CD4-positive, alpha-beta T cell treated with Interleukin-15 for 1 hour (primary cell): ENCODE results near the gene TOX3.

ENCODE experiments used
- DNase-seq: peaks from one replicate; pipeline ENCODE4 v3.0.0-alpha.2; 2020

The TOX3 gene

GRCh38 chr16:52547004-52547833, at the start of gene TOX3:
TOX3 (minus strand) TSS chr16:52547143; CDS start chr16:52546723, 420 bp downstream.
- DNase-seq: no peak

- DNase-seq: no peak
Measured at GRCh38 chr16:52592778-52593177, 45.8 kb upstream of the TOX3 start.

DNA sequence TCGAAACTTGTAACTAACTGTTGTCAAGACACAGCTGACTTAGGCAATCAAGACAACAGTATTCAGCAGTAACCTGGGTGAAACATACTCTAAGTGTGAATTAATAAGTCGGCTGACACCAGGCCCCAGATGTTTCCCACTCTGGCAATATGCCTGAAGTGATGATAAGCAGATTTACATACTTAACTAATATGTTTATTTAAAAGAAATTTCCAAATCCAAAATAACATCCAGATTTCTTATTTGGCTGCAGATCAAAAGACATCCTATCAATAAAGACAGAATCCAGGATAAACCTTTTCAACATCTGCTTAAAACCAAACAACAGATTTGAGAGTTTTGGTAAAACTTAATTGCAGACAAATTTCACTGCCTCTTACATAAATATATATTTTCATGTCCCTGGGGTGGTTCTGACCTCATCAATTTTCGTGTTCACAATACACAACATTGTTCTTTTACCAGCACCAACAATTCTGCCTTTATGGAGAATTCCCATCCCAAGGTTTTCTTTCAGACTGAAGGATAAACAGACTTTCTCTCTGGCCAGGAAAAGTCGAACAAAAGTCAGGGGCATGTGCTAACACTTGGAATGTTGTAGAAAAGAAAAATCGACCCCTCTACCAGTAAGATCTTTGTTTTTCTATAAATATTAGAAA, 45.1 kb upstream of the TOX3 start:
- no peak for DNase-seq

DNA sequence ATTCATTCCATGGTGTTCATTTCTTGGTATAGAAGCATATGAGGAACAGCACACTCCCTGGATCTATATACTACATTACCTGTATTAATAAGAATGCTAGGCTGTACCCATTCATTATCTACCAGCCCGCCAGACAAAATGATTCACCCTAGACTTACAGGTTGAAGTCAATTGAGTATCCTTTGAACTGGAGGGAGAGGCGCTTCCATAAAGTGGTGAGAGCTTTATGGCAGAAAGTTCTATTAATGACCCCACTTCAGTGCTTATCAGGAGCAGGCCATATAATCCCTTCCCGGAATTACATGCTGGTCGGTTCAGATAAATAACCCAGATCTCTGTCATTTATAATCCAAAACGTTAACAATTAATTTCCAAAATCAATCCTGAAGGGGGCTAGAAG, 44.5 kb upstream of the TOX3 start:
- no peak for DNase-seq

DNA sequence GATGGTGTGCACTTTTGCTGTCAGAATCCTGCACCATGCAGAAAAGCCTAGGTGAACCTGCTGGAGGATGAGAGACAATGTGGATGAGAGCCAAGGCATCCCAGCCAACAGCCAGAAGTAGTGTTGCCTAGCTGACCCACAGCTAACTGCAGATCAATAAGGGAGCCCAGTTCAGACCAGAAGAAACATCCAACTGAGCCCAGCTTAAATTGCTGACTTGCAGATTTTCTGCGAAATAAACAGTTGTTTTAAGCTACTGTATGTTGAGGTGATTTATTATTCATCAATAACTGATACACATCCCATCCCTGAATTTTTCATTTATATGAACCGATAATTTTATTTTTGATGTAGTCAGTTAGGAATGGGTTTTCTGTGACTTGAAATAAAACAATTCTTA, 39.2 kb upstream of the TOX3 start:
- DNase-seq: no peak

- no peak for DNase-seq
Measured at GRCh38 chr16:52584354-52585320, 37.7 kb upstream of the TOX3 start.

GRCh38 chr16:52581530-52581929, 34.6 kb upstream of the TOX3 start:
- no peak for DNase-seq

DNA sequence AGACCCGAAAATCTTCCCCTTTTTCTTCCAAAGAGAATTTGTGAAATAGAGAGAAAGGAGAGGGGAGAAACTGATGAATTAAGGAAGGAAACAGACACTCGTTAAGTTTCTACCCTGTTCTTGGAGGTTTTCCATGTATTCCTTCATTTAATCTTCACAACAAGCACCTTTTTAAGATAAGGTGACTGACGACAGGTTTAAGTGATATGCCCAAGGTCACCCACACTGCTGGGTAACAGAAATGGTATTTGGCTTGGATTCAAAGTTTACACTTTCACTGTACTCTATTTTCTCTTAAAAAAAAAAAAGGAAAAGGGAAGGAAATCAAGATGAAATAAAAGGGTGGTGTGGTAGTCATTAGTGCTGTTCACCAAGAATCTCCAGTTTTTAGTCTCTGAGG, 33.5 kb upstream of the TOX3 start:
- no peak for DNase-seq

- no peak for DNase-seq
Measured at GRCh38 chr16:52578829-52579498, 32.0 kb upstream of the TOX3 start.

DNA sequence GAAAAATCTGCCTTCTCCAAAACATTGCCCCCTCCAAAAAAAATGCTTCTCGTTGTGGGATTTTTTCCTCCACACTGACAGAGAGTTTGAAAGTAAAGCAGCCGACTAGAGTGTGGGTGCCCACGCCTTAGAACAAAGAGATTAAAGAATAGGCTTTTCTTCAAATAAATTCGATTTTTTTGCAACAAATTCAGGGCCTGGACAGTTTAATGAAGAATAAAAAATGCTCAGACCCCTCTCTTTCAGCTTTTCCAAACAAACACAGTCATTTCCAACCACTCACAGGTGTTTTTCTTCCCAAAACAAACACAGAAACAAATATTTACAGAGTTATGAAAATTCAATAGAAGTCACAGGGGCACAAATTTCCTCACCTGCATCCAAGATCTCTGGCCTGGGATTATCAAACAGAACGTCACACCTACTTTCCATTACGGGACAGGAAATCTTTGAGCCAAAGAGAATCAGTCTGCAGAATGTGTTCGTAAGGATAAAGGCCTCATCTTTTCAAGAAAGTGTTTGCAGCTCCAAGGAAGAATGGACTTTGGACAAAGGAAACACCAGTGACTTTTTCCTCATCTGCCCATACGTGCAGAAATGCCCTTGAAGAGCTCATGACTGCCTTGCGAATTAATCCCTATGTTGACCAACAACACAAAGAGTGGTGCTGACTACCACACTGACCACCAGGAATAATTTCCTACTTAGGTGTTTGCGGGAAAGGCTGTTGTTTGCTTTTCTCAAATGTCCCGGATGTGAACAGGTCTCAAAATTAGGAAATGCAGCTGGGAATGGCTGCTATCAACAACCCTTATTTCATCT, 31.3 kb upstream of the TOX3 start:
- DNase-seq: no peak

DNA sequence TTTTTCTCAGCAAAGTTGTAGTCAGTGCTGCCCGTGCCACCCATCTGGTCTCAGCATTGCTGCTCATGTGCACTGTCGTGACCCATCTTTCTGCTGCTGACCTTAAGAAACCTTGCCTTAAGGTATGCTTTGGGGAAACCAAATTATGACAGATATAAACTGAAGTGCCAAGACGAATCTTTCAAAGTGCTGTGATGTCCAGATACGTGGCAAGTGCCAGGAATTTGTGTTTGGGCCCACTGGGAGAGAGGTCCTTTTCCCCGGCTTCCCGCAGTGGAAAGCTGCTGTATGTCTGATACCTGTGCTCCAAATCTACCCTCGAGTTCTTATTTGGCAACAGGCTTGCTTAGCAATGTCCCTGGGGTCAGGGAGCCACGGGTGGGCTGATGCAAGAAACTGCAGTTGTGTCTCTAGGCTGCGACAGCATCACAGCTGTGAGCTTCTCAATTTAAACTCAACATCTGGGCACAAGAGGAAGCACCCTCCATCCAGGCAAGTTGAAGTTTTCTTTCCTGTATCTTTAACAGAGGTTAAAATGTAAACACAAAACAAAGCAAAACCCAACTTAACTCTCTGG, 30.3 kb upstream of the TOX3 start:
- DNase-seq: no peak

- DNase-seq: no peak
Measured at GRCh38 chr16:52573365-52574299, 26.7 kb upstream of the TOX3 start.

DNA sequence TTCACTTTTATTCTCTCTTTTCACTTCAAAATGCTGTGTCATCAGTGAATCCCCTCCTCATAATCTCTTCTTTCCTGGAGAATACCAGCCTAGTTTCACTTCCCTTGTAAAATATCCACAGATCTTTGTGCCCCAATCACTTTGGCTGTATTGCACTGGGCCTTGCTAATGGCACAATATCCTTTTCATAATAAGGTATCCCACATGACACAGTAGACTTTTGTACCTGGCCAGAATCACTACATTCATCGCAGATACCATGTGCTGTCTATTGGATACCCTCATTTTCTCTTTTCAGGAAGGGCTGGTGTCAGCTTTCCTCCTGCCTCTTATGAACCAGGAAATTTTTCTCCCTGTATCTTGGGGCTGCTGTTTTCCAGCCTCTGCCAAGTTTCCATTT, 25.7 kb upstream of the TOX3 start:
- DNase-seq: no peak

DNA sequence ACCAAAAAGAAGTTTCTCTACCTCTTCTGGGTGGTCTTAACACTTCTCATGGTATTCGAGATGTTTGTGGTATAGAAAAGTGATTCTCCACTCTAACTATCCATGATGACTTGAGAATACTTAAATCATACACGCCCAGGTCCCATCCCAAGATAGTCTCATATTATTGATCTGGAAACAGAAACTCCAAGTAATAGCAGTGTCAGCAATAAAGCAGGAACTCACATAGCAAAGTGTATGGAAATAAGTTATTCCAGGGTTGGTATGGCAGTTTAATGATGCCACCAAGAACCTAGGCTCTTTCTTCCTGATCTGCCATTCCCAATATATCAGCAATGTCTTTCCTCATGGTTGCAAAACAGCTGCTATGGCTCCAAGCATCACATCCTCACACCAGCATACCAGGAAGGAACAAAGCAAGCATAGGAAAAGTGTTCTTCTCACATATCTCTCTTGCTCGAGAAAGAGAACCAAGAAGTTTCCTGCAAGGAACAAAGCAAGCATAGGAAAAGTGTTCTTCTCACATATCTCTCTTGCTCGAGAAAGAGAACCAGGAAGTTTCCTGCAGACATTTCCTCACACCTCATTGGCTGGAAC, 23.6 kb upstream of the TOX3 start:
- DNase-seq: no peak

GRCh38 chr16:52569701-52570100, 22.8 kb upstream of the TOX3 start:
- no peak for DNase-seq

GRCh38 chr16:52568983-52569690, 22.2 kb upstream of the TOX3 start:
- no peak for DNase-seq

- no peak for DNase-seq
Measured at GRCh38 chr16:52568495-52568894, 21.6 kb upstream of the TOX3 start.

- no peak for DNase-seq
Measured at GRCh38 chr16:52567193-52567592, 20.2 kb upstream of the TOX3 start.
